ENCODE results near the gene MKNK1.

The MKNK1 gene

GRCh38 chr1:46517010-46517600 is 87.0 kb downstream of the MKNK1 start (continued):
- TF ChIP-seq ZNF830 (tag by site-specific recombination; IDR thresholded peaks at IDR 0.05; ENCODE audit: low read depth) (no peak), ZNF133 (tag by site-specific recombination; IDR thresholded peaks at IDR 0.05) (no peak), ZNF596 (tag by site-specific recombination; IDR thresholded peaks at IDR 0.05) (no peak), RBAK (tag by site-specific recombination; IDR thresholded peaks at IDR 0.05) (no peak), ZNF37A (tag by site-specific recombination; IDR thresholded peaks at IDR 0.05) (no peak), BCL11A (tag by site-specific recombination; IDR thresholded peaks at IDR 0.05; ENCODE audit: low read depth) (no peak), ZIC2 (tag by site-specific recombination; IDR thresholded peaks at IDR 0.05) (peak; percentile 95), MEIS1 (CRISPR knock-in tag; IDR thresholded peaks at IDR 0.05; ENCODE audit: borderline replicate concordance) (no peak), TCF7L2 (IDR thresholded peaks at IDR 0.05; ENCODE audit: borderline replicate concordance, low read depth, low read length) (no peak), ZNF302 (tag by site-specific recombination; IDR thresholded peaks at IDR 0.05; ENCODE audit: low read depth) (no peak), SP2 (tag by site-specific recombination; IDR thresholded peaks at IDR 0.05) (peak; percentile 48), ZNF335 (tag by site-specific recombination; conservative IDR thresholded peaks at IDR 0.05) (no peak), ZNF24 (tag by site-specific recombination; IDR thresholded peaks at IDR 0.05) (no peak), ZNF169 (tag by site-specific recombination; IDR thresholded peaks at IDR 0.05) (no peak), ZNF16 (tag by site-specific recombination; IDR thresholded peaks at IDR 0.05; ENCODE audit: low read depth) (no peak), ZBTB8A (tag by site-specific recombination; IDR thresholded peaks at IDR 0.05) (peak; percentile 84), ZNF791 (tag by site-specific recombination; IDR thresholded peaks at IDR 0.05) (no peak), OSR2 (tag by site-specific recombination; IDR thresholded peaks at IDR 0.05) (no peak), ZBTB20 (tag by site-specific recombination; IDR thresholded peaks at IDR 0.05) (peak; percentile 73), REPIN1 (tag by site-specific recombination; IDR thresholded peaks at IDR 0.05; ENCODE audit: low read depth) (no peak), ZNF214 (tag by site-specific recombination; IDR thresholded peaks at IDR 0.05; ENCODE audit: borderline replicate concordance) (no peak), ZSCAN30 (tag by site-specific recombination; IDR thresholded peaks at IDR 0.05) (no peak), ZNF140 (tag by site-specific recombination; IDR thresholded peaks at IDR 0.05) (no peak), SP3 (tag by site-specific recombination; IDR thresholded peaks at IDR 0.05) (peak; percentile 55), ZNF211 (tag by site-specific recombination; IDR thresholded peaks at IDR 0.05; ENCODE audit: low read depth) (no peak), WT1 (tag by site-specific recombination; IDR thresholded peaks at IDR 0.05) (peak; percentile 99), SP7 (tag by site-specific recombination; IDR thresholded peaks at IDR 0.05) (peak; percentile 73), SALL2 (tag by site-specific recombination; IDR thresholded peaks at IDR 0.05; ENCODE audit: borderline replicate concordance) (no peak), ZNF280D (tag by site-specific recombination; IDR thresholded peaks at IDR 0.05) (no peak)
- TF ChIP-seq, protein P1, sequence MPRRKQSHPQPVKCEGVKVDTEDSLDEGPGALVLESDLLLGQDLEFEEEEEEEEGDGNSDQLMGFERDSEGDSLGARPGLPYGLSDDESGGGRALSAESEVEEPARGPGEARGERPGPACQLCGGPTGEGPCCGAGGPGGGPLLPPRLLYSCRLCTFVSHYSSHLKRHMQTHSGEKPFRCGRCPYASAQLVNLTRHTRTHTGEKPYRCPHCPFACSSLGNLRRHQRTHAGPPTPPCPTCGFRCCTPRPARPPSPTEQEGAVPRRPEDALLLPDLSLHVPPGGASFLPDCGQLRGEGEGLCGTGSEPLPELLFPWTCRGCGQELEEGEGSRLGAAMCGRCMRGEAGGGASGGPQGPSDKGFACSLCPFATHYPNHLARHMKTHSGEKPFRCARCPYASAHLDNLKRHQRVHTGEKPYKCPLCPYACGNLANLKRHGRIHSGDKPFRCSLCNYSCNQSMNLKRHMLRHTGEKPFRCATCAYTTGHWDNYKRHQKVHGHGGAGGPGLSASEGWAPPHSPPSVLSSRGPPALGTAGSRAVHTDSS (tag by site-specific recombination; IDR thresholded peaks at IDR 0.05): no peak
- TF ChIP-seq, protein P2, sequence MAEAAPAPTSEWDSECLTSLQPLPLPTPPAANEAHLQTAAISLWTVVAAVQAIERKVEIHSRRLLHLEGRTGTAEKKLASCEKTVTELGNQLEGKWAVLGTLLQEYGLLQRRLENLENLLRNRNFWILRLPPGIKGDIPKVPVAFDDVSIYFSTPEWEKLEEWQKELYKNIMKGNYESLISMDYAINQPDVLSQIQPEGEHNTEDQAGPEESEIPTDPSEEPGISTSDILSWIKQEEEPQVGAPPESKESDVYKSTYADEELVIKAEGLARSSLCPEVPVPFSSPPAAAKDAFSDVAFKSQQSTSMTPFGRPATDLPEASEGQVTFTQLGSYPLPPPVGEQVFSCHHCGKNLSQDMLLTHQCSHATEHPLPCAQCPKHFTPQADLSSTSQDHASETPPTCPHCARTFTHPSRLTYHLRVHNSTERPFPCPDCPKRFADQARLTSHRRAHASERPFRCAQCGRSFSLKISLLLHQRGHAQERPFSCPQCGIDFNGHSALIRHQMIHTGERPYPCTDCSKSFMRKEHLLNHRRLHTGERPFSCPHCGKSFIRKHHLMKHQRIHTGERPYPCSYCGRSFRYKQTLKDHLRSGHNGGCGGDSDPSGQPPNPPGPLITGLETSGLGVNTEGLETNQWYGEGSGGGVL (tag by site-specific recombination; IDR thresholded peaks at IDR 0.05): peak; percentile 90

Measured in HEK293 (cell line).